GM12878 (cell line): ENCODE data around the gene HDDC3. TPM values are rescaled to one million over a fixed set of nuclear protein-coding genes. Genes with fewer than 3 reads are reported as not detected.

Source experiments
- ATAC-seq: fragments of 200-7000 bp; cut with Tn5 transposase; 3 replicates; pipeline ENCODE4 v1.9.1; 2020; ENCODE audit warnings: mild to moderate bottlenecking, moderate library complexity
- BruUV-seq: library from RNA; stranded (reverse); fragments of 400-500 nt; replicated peaks from 2 replicates; lab custom pipeline; 2021; lab: Mats Ljungman, UMichigan
- CTCF ChIA-PET: fragments of 300-600 bp; sonication (Branson Sonifier 250); formaldehyde crosslinking; extraction: SDS; loops from one replicate; lab custom pipeline; 2021; ENCODE audit warnings: inconsistent platforms; lab: Yijun Ruan, JAX
- POLR2A ChIA-PET: fragments of 350-600 bp; formaldehyde crosslinking; extraction: SDS; loops from one replicate; lab custom pipeline; 2021; ENCODE audit warnings: inconsistent platforms; lab: Charles Lee
- RAD21 ChIA-PET: fragments of 300-600 bp; sonication (Branson Sonifier 250); formaldehyde crosslinking; loops from one replicate; lab custom pipeline; 2023; ENCODE audit warnings: antibody characterized with exemption; ENCODE audit not compliant: unreplicated experiment; lab: Charles Lee
- SMC1A ChIA-PET: fragments of 300-600 bp; sonication (Branson Sonifier 250); formaldehyde crosslinking; loops from one replicate; lab custom pipeline; 2023; ENCODE audit not compliant: unreplicated experiment, uncharacterized antibody; lab: Charles Lee
- DNase-seq: peaks from one replicate; pipeline ENCODE4 v3.0.0-alpha.2; 2011; ENCODE audit warnings: low read depth, low spot score
- FAIRE-seq: peaks from 3 replicates; lab custom pipeline; 2011; peaks lifted over from hg19 to GRCh38; lab: Jason Lieb, UNC
- H2AFZ ChIP-seq: 2 replicates; pipeline ENCODE4 v1.6.0; 2011; ENCODE audit warnings: low read depth, low read length, control low read depth; ENCODE audit not compliant: control insufficient read depth
- H3K27ac ChIP-seq: 2 replicates; pipeline ENCODE4 v1.5.1; 2011; ENCODE audit warnings: control low read depth; ENCODE audit not compliant: control insufficient read depth, insufficient read depth
- H3K27me3 ChIP-seq, 2 experiments: replicated peaks in 1 of 2; 2 replicates each; pipeline versions ENCODE4 v1.6.0 to v1.6.1; 2011; ENCODE audit warnings: low read length in 1 of 2; ENCODE audit not compliant: control insufficient read depth in 2 of 2, insufficient read depth in 2 of 2
- H3K36me3 ChIP-seq, 2 experiments: 2 replicates each; pipeline ENCODE4 v1.5.1; 2011; ENCODE audit warnings: low read length in 1 of 2; ENCODE audit not compliant: control insufficient read depth in 2 of 2, insufficient read depth in 2 of 2
- H3K4me1 ChIP-seq: 2 replicates; pipeline ENCODE4 v1.6.1; 2011; ENCODE audit warnings: mild to moderate bottlenecking, low read length, moderate library complexity, mixed read lengths; ENCODE audit not compliant: control insufficient read depth, insufficient read depth
- H3K4me2 ChIP-seq: 2 replicates; pipeline ENCODE4 v1.6.0; 2011; ENCODE audit warnings: control low read depth; ENCODE audit not compliant: control insufficient read depth, insufficient read depth
- H3K4me3 ChIP-seq: fragments of 200-600 bp; sonication (generic); 2 replicates; pipeline ENCODE4 v1.5.1; 2016
- H3K79me2 ChIP-seq: 2 replicates; pipeline ENCODE4 v1.6.0; 2011; ENCODE audit warnings: low read length; ENCODE audit not compliant: control insufficient read depth, insufficient read depth
- H3K9ac ChIP-seq: 2 replicates; pipeline ENCODE4 v1.8.0; 2011; ENCODE audit warnings: low read length, control low read depth, mixed read lengths; ENCODE audit not compliant: control insufficient read depth, insufficient read depth
- H3K9me3 ChIP-seq: replicated peaks from 3 replicates; pipeline ENCODE4 v1.5.1; 2011; ENCODE audit warnings: mild to moderate bottlenecking, low read length; ENCODE audit not compliant: control insufficient read depth, insufficient read depth
- H4K20me1 ChIP-seq: 2 replicates; pipeline ENCODE4 v1.6.0; 2011; ENCODE audit not compliant: control insufficient read depth, insufficient read depth
- ATF3 ChIP-seq: IDR thresholded peaks from 2 replicates; pipeline ENCODE4 v1.6.1; 2011; ENCODE audit warnings: low read depth, mild to moderate bottlenecking, low read length, moderate library complexity, borderline replicate concordance; ENCODE audit errors: extremely low read depth
- ATF7 ChIP-seq: fragments of 450-650 bp; IDR thresholded peaks from 2 replicates; pipeline ENCODE4 v1.6.1; 2016; ENCODE audit warnings: low read depth, mild to moderate bottlenecking
- BMI1 ChIP-seq: fragments of 450-650 bp; IDR thresholded peaks from 2 replicates; pipeline ENCODE4 v1.6.1; 2016; ENCODE audit warnings: mild to moderate bottlenecking, moderate library complexity, borderline replicate concordance
- CEBPB ChIP-seq, 2 experiments: fragments of 150-350 bp in 1 of 2; IDR thresholded peaks; 2 replicates each; pipeline ENCODE4 v1.6.1; 2012 to 2014; ENCODE audit warnings: low read depth in 2 of 2, low read length in 2 of 2, borderline replicate concordance in 1 of 2, inconsistent platforms in 1 of 2
- ELK1 ChIP-seq: IDR thresholded peaks from 2 replicates; pipeline ENCODE4 v1.6.1; 2012; ENCODE audit warnings: low read depth, low read length, improper control_type of control experiment
- IKZF2 ChIP-seq, 2 experiments: fragments of 450-650 bp; IDR thresholded peaks; 2 replicates each; pipeline ENCODE4 v1.6.1; 2017; ENCODE audit warnings: mild to moderate bottlenecking in 2 of 2, moderate library complexity in 2 of 2
- PAX5 ChIP-seq: IDR thresholded peaks from 2 replicates; pipeline ENCODE4 v1.6.1; 2011; ENCODE audit warnings: low read depth, low read length, borderline replicate concordance
- RAD21 ChIP-seq: IDR thresholded peaks from 2 replicates; pipeline ENCODE4 v1.6.1; 2011; ENCODE audit warnings: mild to moderate bottlenecking, low read depth, low read length, moderate library complexity; ENCODE audit not compliant: insufficient read depth
- SP1 ChIP-seq: IDR thresholded peaks from one replicate; pipeline ENCODE4 v1.6.1; 2011; ENCODE audit warnings: low read depth, low read length
- STAT1 ChIP-seq: fragments of 450-650 bp; conservative IDR thresholded peaks from 2 replicates; pipeline ENCODE4 v1.6.1; 2014; ENCODE audit warnings: antibody characterized with exemption, mild to moderate bottlenecking
- ZNF622 ChIP-seq: fragments of 450-650 bp; IDR thresholded peaks from 2 replicates; pipeline ENCODE4 v1.6.1; 2017; ENCODE audit warnings: mild to moderate bottlenecking, inconsistent platforms
- WGBS: methylation state at CpG from one replicate; pipeline ENCODE4 v1.1.6; 2016; ENCODE audit warnings: low lambda C conversion rate; ENCODE audit not compliant: insufficient replicate concordance, insufficient coverage; ENCODE audit errors: missing lambda C conversion rate; 5-methylcytosine and 5-hydroxymethylcytosine counted together
- in situ Hi-C: fragments of 300-500 bp; cut with MboI; formaldehyde crosslinking; loops from 9 replicates; pipeline ENCODE4 v1.14.3; 2018; ENCODE audit warnings: mixed read lengths
- intact Hi-C: fragments of 100-400 bp; cut with micrococcal nuclease; formaldehyde crosslinking; loops from one replicate; pipeline ENCODE4 v1.14.2; 2022; ENCODE audit not compliant: unreplicated experiment
- polyA plus RNA-seq, 11 experiments: library from polyadenylated mRNA; depleted of rRNA in 4 of 11; unstranded in 6 of 11; stranded (reverse) in 5 of 11; fragments of >200 nt; fragmentation: Nextera tagmentation in 4 of 11; fragmentation: Illumina TruSeq in 1 of 11; extraction: Ambion mirVana in 4 of 11; extraction: Trizol in 1 of 11; gene quantifications; 1 replicate in 1 of 11; 2 replicates in 10 of 11; pipeline versions ENCODE4 v1.2.1 to v1.2.3, GENCODE V29; 2011 to 2016; ENCODE audit warnings: inconsistent platforms in 2 of 11, missing spikeins in 2 of 11, low read depth in 1 of 11
- total RNA-seq, 4 experiments: library from RNA; depleted of rRNA in 3 of 4; stranded (reverse); fragments of >200 nt in 3 of 4; fragmentation: Illumina TruSeq in 1 of 4; extraction: Trizol in 1 of 4; gene quantifications; 2 replicates each; pipeline versions ENCODE4 v1.2.1 to v1.2.3, GENCODE V29; 2013 to 2021
- TF ChIP-seq, protein P1 (sequence below): fragments of 150-350 bp; IDR thresholded peaks from 2 replicates; pipeline ENCODE4 v1.6.1; 2014; ENCODE audit warnings: mild to moderate bottlenecking, low read depth, low read length

HDDC3 gene
- total and polyA plus RNA-seq, 10 of the 15 experiments (the other 5 are each of a cell fraction or from before 2014, with no cell fraction given), result 5.6 to 39.5 (median 23.0) TPM

DNA sequence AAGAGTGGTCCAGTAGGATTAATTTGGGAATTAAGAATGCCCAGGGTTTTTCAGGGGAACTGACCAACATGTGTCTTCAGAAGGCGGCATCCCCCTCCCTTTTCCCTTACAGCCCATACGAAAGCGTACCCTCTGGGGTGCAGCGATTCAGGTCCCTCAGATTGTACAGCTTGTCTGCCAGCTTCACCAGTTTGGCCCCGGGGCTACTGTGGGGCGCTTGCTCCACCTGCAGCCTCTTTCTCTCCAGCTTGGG, 848 bp downstream of the HDDC3 start:
- FAIRE-seq, result no peak
- in situ Hi-C loops, result no loop called here
- POLR2A ChIA-PET, result interaction anchor here (0.6 to 7.0 kb wide), 18 partner anchors 9 to 780 kb away, joined by 3 to 113 read pairs (median 5); partner anchors contain the start of genes BLM, MAN2A2 and RCCD1
- no peaks in the 10 kb centered on the region for H3K36me3 ChIP-seq
- SMC1A ChIA-PET, result interaction anchor here (0.9 to 9.2 kb wide), 23 partner anchors 10 to 611 kb away, joined by 3 to 225 read pairs (median 4); partner anchors contain the start of gene MAN2A2
- TF ChIP-seq STAT1, result no peak
- TF ChIP-seq RAD21, result peak; percentile 54; the same call in 1 of the 2 replicates
- TF ChIP-seq IKZF2 (IDR thresholded peaks at IDR 0.05), result no peak
- TF ChIP-seq, all 136 proteins: peak for 1
- H3K4me2 ChIP-seq, result peak overlapping the region; percentile 87
- WGBS, result 0% methylated on average over 6 of the region's 6 CpGs
- H2AFZ ChIP-seq, result peak overlapping the region; percentile 98
- no peaks in the 10 kb centered on the region; the same call in 1 of the 2 replicates for H4K20me1 ChIP-seq
- H3K9me3 ChIP-seq, result no peaks in the 10 kb centered on the region
- intact Hi-C loops, result loop anchor here (5.0 to 10.0 kb wide), 4 partner anchors 77 to 289 kb away; partner anchors contain the start of gene BLM
- DNase-seq (no peak), ATAC-seq (no peak)
- RAD21 ChIA-PET, result interaction anchor here (0.5 to 7.2 kb wide), 32 partner anchors 8 to 739 kb away, joined by 3 to 193 read pairs (median 4); partner anchors contain the start of genes BLM, FES, MAN2A2 and RCCD1
- peaks cover 35% of the 10 kb centered on the region for H3K4me1 ChIP-seq
- CTCF ChIA-PET, result interaction anchor here (0.7 to 18.1 kb wide), 62 partner anchors 8 to 699 kb away, joined by 3 to 480 read pairs (median 4); partner anchors contain the start of genes BLM, FES, MAN2A2 and NGRN
- H3K4me3 ChIP-seq, result peak overlapping the region; percentile 90
- peak overlapping the region; percentile 93 for H3K9ac ChIP-seq
- peak overlapping the region; percentile 85 for H3K27ac ChIP-seq
- H3K27me3 ChIP-seq, result no peaks in the 10 kb centered on the region
- no TSS peak for BruUV-seq
- H3K79me2 ChIP-seq, result peaks cover 31% of the 10 kb centered on the region

DNA sequence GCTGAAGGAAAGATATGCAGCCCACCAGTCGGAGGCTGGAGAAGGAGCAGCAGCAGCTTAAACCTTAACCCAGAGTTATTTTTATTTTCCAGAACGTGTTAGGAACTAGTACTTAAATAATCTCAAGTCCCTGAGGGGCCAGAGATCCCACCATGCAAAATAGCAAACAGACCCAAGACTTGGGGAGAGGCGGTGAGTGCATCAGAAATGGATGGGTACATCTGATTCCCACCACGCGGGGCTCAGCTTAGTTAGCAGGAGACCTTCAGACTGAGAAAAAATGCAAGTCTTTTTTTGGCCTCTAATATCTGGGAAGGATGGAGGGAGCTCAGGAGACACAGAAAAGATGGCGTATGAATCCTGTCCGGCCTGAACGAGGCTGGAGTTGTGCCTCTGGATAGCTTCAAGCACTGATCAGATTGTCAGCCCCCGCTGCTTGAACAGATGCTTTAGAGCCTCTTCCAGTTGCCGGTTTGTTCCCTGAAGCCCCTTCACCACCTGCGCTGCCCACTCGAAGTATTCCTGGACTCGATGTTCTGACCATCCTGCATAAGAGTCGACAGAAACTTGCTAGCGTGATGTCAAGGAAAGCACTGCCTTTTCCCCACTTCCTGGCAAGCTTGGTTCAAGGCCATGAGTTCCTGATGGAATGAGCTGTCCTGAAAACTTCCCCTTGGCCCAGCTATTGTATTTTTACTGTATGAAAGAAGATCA, 1.3 kb downstream of the HDDC3 start:
- H3K4me2 ChIP-seq, result peak overlapping the region; percentile 87
- no TSS peak for BruUV-seq
- peak overlapping the region; percentile 93 for H3K9ac ChIP-seq
- H3K27ac ChIP-seq, result peak overlapping the region; percentile 85
- intact Hi-C loops, result loop anchor here (5.0 to 10.0 kb wide), 4 partner anchors 76 to 289 kb away; partner anchors contain the start of gene BLM
- H3K36me3 ChIP-seq, result no peaks in the 10 kb centered on the region
- peaks cover 30% of the 10 kb centered on the region for H3K4me1 ChIP-seq
- in situ Hi-C loops, result no loop called here
- ChIA-PET SMC1A (interaction anchor here (0.7 to 9.2 kb wide), 21 partner anchors 9 to 611 kb away, joined by 3 to 225 read pairs (median 4); partner anchors contain the start of gene MAN2A2), CTCF (interaction anchor here (0.7 to 18.1 kb wide), 59 partner anchors 8 to 699 kb away, joined by 3 to 480 read pairs (median 4); partner anchors contain the start of genes BLM, FES, MAN2A2 and NGRN), POLR2A (interaction anchor here (0.7 to 7.0 kb wide), 19 partner anchors 8 to 568 kb away, joined by 3 to 113 read pairs (median 4); partner anchors contain the start of genes BLM, MAN2A2 and RCCD1), RAD21 (interaction anchor here (0.5 to 7.2 kb wide), 31 partner anchors 7 to 739 kb away, joined by 3 to 193 read pairs (median 4); partner anchors contain the start of genes BLM, FES, MAN2A2 and RCCD1)
- peaks cover 27% of the 10 kb centered on the region for H3K79me2 ChIP-seq
- peak overlapping the region; percentile 98; the same call in 1 of the 2 replicates for H2AFZ ChIP-seq
- no peak for DNase-seq
- ATAC-seq, result no peak
- H4K20me1 ChIP-seq, result no peaks in the 10 kb centered on the region
- H3K9me3 ChIP-seq, result no peaks in the 10 kb centered on the region
- H3K27me3 ChIP-seq, result no peaks in the 10 kb centered on the region
- no peak for FAIRE-seq
- WGBS, result 38% methylated on average over 15 of the region's 15 CpGs
- H3K4me3 ChIP-seq, result peak overlapping the region; percentile 90
- TF ChIP-seq ZNF622, result no peak
- no peak for TF ChIP-seq BMI1
- TF ChIP-seq ATF7, result no peak
- no peak for TF ChIP-seq CEBPB (IDR thresholded peaks at IDR 0.05; ENCODE audit: borderline replicate concordance in 1 of 2, low read depth in 2 of 2, low read length in 2 of 2)
- TF ChIP-seq ELK1, result no peak
- TF ChIP-seq ATF3, result no peak
- TF ChIP-seq, protein P1, sequence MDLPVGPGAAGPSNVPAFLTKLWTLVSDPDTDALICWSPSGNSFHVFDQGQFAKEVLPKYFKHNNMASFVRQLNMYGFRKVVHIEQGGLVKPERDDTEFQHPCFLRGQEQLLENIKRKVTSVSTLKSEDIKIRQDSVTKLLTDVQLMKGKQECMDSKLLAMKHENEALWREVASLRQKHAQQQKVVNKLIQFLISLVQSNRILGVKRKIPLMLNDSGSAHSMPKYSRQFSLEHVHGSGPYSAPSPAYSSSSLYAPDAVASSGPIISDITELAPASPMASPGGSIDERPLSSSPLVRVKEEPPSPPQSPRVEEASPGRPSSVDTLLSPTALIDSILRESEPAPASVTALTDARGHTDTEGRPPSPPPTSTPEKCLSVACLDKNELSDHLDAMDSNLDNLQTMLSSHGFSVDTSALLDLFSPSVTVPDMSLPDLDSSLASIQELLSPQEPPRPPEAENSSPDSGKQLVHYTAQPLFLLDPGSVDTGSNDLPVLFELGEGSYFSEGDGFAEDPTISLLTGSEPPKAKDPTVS, result no peak
- no peak for TF ChIP-seq SP1
- TF ChIP-seq PAX5, result no peak
